OCI-LY1 (cell line): ENCODE measurements around the gene PRPF18.

Source experiments
- H2AFZ ChIP-seq: fragments of 200-600 bp; sonication (generic), shearing (Covaris generic); 2 replicates; pipeline ENCODE4 v1.6.0; 2014; ENCODE audit warnings: antibody characterized with exemption, mild to moderate bottlenecking, low read length
- H3F3A ChIP-seq: fragments of 200-600 bp; sonication (generic), shearing (Covaris generic); 2 replicates; pipeline ENCODE4 v1.6.0; 2014; ENCODE audit warnings: mild to moderate bottlenecking, antibody characterized with exemption, low read length, moderate library complexity; ENCODE audit not compliant: insufficient read depth
- H3K27ac ChIP-seq: fragments of 200-600 bp; sonication (generic); 2 replicates; pipeline ENCODE4 v1.5.1; 2014; ENCODE audit warnings: low read length, mixed run types, mild to moderate bottlenecking, low read depth; ENCODE audit not compliant: poor library complexity, severe bottlenecking
- H3K27me3 ChIP-seq: fragments of 200-600 bp; sonication (generic); 2 replicates; pipeline ENCODE4 v1.6.0; 2014; ENCODE audit warnings: antibody characterized with exemption, mild to moderate bottlenecking, low read length, moderate library complexity; ENCODE audit not compliant: insufficient read depth
- H3K36me3 ChIP-seq: fragments of 200-600 bp; sonication (generic); 2 replicates; pipeline ENCODE4 v1.6.1; 2014; ENCODE audit warnings: mild to moderate bottlenecking, antibody characterized with exemption, low read length, moderate library complexity, mixed read lengths; ENCODE audit not compliant: insufficient read depth
- H3K4me1 ChIP-seq: fragments of 200-600 bp; sonication (generic); 2 replicates; pipeline ENCODE4 v1.5.1; 2014; ENCODE audit warnings: mild to moderate bottlenecking, low read length, moderate library complexity; ENCODE audit not compliant: insufficient read depth, severe bottlenecking
- H3K4me2 ChIP-seq: fragments of 200-600 bp; sonication (generic), shearing (Covaris generic); 2 replicates; pipeline ENCODE4 v1.6.1; 2014; ENCODE audit warnings: low read length
- H3K4me3 ChIP-seq: fragments of 200-600 bp; sonication (generic); 2 replicates; pipeline ENCODE4 v1.5.1; 2014; ENCODE audit warnings: low read length, low read depth, mild to moderate bottlenecking, mixed read lengths; ENCODE audit not compliant: poor library complexity, severe bottlenecking
- H3K79me2 ChIP-seq: fragments of 200-600 bp; shearing (Covaris generic); 2 replicates; pipeline ENCODE4 v1.6.1; 2016; ENCODE audit warnings: mixed run types, low read length, mixed read lengths; ENCODE audit not compliant: insufficient read depth
- H3K9ac ChIP-seq: fragments of 200-600 bp; sonication (generic), shearing (Covaris generic); 2 replicates; pipeline ENCODE4 v1.6.1; 2014; ENCODE audit warnings: mild to moderate bottlenecking, low read length, mixed read lengths
- H3K9me2 ChIP-seq: fragments of 200-600 bp; sonication (generic), shearing (Covaris generic); 2 replicates; pipeline ENCODE4 v1.6.1; 2014; ENCODE audit warnings: low read depth, mild to moderate bottlenecking, low read length, mixed read lengths
- H3K9me3 ChIP-seq: fragments of 200-600 bp; shearing (Covaris generic); 2 replicates; pipeline ENCODE4 v1.6.1; 2014; ENCODE audit warnings: low read length, mixed read lengths
- H4K20me1 ChIP-seq: fragments of 200-600 bp; sonication (generic), shearing (Covaris generic); 2 replicates; pipeline ENCODE4 v1.6.0; 2016; ENCODE audit warnings: mild to moderate bottlenecking, low read length; ENCODE audit not compliant: insufficient read depth
- EZH2 ChIP-seq: fragments of 200-600 bp; sonication (generic), shearing (Covaris generic); IDR thresholded peaks from 2 replicates; pipeline ENCODE4 v1.8.0; 2017; ENCODE audit warnings: borderline replicate concordance, mixed run types, mild to moderate bottlenecking, antibody characterized with exemption, low read length, moderate library complexity, mixed read lengths
- TF ChIP-seq, protein P1 (sequence below): fragments of 200-600 bp; sonication (generic), shearing (Covaris generic); IDR thresholded peaks from 2 replicates; pipeline ENCODE4 v1.5.1; 2017; ENCODE audit warnings: mild to moderate bottlenecking, antibody characterized with exemption, low read length, moderate library complexity, mixed read lengths

Gene PRPF18

DNA sequence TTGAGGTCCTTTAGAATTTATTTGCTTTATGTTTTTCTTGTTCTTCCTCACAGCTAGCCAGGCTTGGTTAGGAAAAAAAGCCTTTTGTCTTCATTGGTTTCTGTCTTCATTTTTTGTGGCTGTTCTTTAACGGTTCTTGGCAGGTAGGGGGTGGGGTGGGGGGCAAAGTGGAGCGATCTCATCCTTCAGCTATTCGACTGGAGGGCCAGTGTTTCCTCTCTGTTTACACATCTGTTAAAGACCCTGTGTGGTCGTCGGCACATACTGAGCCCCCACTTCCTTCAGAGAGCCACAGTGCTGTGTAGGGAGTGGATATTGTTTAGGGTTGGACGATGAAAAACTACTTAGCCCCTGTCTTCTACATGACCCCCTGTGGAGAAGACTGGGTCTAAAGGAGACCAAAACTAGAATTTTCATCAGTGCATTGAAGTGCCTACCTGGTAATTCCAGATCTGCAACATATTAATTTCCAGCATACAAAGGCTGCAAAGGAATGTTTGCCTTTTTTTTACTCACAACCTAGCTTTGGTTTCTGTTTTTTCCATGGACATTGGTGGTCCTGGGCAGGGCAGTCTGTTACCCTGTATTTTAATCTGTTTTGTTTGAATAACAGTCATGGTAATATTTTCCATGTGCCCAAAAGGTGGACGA, 29.0 kb downstream of the PRPF18 start:
- peaks cover 29% of the 10 kb centered on the region for H3K36me3 ChIP-seq

DNA sequence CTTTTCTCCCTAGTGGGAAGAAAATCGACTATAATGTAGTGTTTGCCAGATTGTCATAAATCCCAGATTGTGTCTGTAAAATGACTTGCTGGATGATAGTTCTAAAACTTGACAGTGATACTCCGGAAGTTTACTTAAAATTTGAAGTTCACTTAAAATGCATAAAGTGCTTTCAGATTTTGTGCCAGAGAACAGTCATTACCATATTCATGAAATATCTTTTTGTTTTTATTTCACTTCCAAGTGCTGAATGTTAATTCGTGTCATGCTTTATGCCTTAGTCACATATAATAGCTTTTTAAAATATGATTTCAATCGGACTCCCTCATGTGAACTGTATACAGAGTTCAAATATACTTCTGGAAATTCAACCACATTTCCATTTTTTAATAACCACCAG, 30.4 kb downstream of the PRPF18 start:
- peaks cover 33% of the 10 kb centered on the region for H3K36me3 ChIP-seq

More for the DNA sequence above, 29.0 kb downstream of the PRPF18 start:
- Histone ChIP-seq H2AFZ (no peak overlapping the region), H3F3A (no peaks in the 10 kb centered on the region), H3K9me3 (no peaks in the 10 kb centered on the region), H3K4me3 (no peak overlapping the region), H3K27me3 (no peaks in the 10 kb centered on the region), H3K9ac (no peak overlapping the region), H4K20me1 (no peaks in the 10 kb centered on the region), H3K4me2 (no peak overlapping the region), H3K4me1 (no peaks in the 10 kb centered on the region), H3K9me2 (no peaks in the 10 kb centered on the region), H3K27ac (no peak overlapping the region), H3K79me2 (no peaks in the 10 kb centered on the region)
- TF ChIP-seq, protein P1, sequence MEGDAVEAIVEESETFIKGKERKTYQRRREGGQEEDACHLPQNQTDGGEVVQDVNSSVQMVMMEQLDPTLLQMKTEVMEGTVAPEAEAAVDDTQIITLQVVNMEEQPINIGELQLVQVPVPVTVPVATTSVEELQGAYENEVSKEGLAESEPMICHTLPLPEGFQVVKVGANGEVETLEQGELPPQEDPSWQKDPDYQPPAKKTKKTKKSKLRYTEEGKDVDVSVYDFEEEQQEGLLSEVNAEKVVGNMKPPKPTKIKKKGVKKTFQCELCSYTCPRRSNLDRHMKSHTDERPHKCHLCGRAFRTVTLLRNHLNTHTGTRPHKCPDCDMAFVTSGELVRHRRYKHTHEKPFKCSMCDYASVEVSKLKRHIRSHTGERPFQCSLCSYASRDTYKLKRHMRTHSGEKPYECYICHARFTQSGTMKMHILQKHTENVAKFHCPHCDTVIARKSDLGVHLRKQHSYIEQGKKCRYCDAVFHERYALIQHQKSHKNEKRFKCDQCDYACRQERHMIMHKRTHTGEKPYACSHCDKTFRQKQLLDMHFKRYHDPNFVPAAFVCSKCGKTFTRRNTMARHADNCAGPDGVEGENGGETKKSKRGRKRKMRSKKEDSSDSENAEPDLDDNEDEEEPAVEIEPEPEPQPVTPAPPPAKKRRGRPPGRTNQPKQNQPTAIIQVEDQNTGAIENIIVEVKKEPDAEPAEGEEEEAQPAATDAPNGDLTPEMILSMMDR: no peak
- TF ChIP-seq EZH2: no peak

DNA sequence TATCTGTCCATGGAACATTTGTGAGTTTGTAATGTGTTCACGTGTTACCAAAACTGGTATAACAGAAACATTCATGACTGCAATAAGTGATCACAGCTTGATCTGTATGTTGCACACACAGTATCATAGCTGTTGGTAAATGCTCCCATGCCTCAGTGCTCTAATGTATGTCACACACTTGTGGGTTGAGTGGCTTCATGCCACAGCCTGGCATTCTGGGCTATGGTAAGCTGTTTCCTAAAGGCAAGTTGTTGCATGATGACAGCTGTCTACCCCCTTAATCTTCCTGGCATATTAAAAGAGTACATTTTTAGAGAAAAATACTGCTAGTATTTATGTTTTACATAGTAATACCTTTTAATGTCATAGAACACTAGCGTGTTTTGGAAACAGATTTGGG, 35.2 kb downstream of the PRPF18 start:
- H3K9me3 ChIP-seq: no peaks in the 10 kb centered on the region
- no peaks in the 10 kb centered on the region for H3K79me2 ChIP-seq
- no peak overlapping the region for H2AFZ ChIP-seq
- peaks cover 17% of the 10 kb centered on the region for H3K36me3 ChIP-seq
- H3K4me3 ChIP-seq: no peak overlapping the region
- TF ChIP-seq, protein P1: no peak
- no peak for TF ChIP-seq EZH2
- no peaks in the 10 kb centered on the region for H3K9me2 ChIP-seq
- H3K4me2 ChIP-seq: no peak overlapping the region
- no peaks in the 10 kb centered on the region for H4K20me1 ChIP-seq
- H3K9ac ChIP-seq: no peak overlapping the region
- H3F3A ChIP-seq: no peaks in the 10 kb centered on the region
- no peaks in the 10 kb centered on the region for H3K27me3 ChIP-seq
- H3K4me1 ChIP-seq: no peaks in the 10 kb centered on the region
- no peak overlapping the region for H3K27ac ChIP-seq

More for the DNA sequence above, 30.4 kb downstream of the PRPF18 start:
- no peaks in the 10 kb centered on the region for H3K79me2 ChIP-seq
- H3K9ac ChIP-seq: no peak overlapping the region
- H2AFZ ChIP-seq: no peak overlapping the region
- no peak overlapping the region for H3K27ac ChIP-seq
- no peaks in the 10 kb centered on the region for H4K20me1 ChIP-seq
- H3K9me2 ChIP-seq: no peaks in the 10 kb centered on the region
- H3K27me3 ChIP-seq: no peaks in the 10 kb centered on the region
- H3F3A ChIP-seq: no peaks in the 10 kb centered on the region
- no peak for TF ChIP-seq EZH2
- no peaks in the 10 kb centered on the region for H3K9me3 ChIP-seq
- no peak overlapping the region for H3K4me2 ChIP-seq
- H3K4me1 ChIP-seq: no peaks in the 10 kb centered on the region
- H3K4me3 ChIP-seq: no peak overlapping the region

DNA sequence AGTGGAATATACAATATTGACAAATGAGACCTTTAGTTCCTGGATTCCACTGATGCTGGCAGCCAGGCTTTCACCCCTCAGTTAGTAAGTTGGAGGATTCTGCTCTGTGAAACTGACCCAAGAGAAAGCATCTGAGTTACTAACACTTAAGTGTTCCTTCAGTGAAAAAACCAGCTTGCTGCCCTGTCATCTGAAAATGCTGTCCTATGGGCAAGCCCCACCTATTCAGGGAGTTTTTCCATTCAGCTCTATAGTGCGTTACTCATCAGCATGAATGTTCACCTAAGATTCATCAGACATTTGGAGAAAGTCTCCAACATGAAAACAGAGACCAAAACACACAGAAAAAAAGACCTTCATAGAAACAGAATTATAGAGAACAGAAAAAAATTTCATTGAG, 37.9 kb downstream of the PRPF18 start:
- Histone ChIP-seq H3K4me3 (no peak overlapping the region), H3K9me3 (no peaks in the 10 kb centered on the region), H3F3A (no peaks in the 10 kb centered on the region), H3K27ac (no peak overlapping the region), H3K4me2 (no peak overlapping the region), H3K4me1 (no peaks in the 10 kb centered on the region), H3K27me3 (no peaks in the 10 kb centered on the region), H2AFZ (no peak overlapping the region), H3K36me3 (peaks cover 11% of the 10 kb centered on the region; the same call in 1 of the 2 replicates), H3K9ac (no peak overlapping the region), H3K9me2 (no peaks in the 10 kb centered on the region), H4K20me1 (no peaks in the 10 kb centered on the region), H3K79me2 (no peaks in the 10 kb centered on the region)
- TF ChIP-seq EZH2: no peak
- TF ChIP-seq, protein P1: no peak
